Small intestine (tissue), 7 donors: ENCODE data around the gene HSPB7. TPM values are rescaled to one million over a fixed set of nuclear protein-coding genes. Genes with fewer than 3 reads are reported as not detected.

Experiments
- DNase-seq, 2 donors: peaks; one replicate each; pipeline versions ENCODE4 v3.0.0 to v3.0.0-alpha.2; 2013
- FAIRE-seq: peaks from 2 replicates; lab custom pipeline; 2012; peaks lifted over from hg19 to GRCh38; lab: Jason Lieb, UNC
- H3K27ac ChIP-seq, 3 donors: one replicate each; pipeline ENCODE4 v1.5.1; 2013; ENCODE audit warnings: low read length in 2 of 3, mild to moderate bottlenecking in 2 of 3, control low read depth in 1 of 3, inconsistent platforms in 1 of 3, low read depth in 1 of 3, moderate library complexity in 1 of 3
- H3K27me3 ChIP-seq, 3 donors: one replicate each; pipeline ENCODE4 v1.6.1; 2013; ENCODE audit warnings: low read length in 3 of 3, inconsistent platforms in 1 of 3; ENCODE audit not compliant: control insufficient read depth in 3 of 3, insufficient read depth in 3 of 3
- H3K36me3 ChIP-seq, 3 donors: one replicate each; pipeline ENCODE4 v1.6.1; 2013; ENCODE audit warnings: low read length in 3 of 3, inconsistent platforms in 1 of 3, low read depth in 1 of 3, mild to moderate bottlenecking in 1 of 3, moderate library complexity in 1 of 3; ENCODE audit not compliant: control insufficient read depth in 3 of 3, insufficient read depth in 2 of 3
- H3K4me1 ChIP-seq, 3 donors: one replicate each; pipeline ENCODE4 v1.6.1; 2013; ENCODE audit warnings: low read length in 2 of 3, inconsistent platforms in 1 of 3, low read depth in 1 of 3, mild to moderate bottlenecking in 1 of 3, moderate library complexity in 1 of 3; ENCODE audit not compliant: control insufficient read depth in 3 of 3, insufficient read depth in 2 of 3
- H3K4me3 ChIP-seq, 3 donors: one replicate each; pipeline ENCODE4 v1.5.1; 2013; ENCODE audit warnings: low read length in 3 of 3, control low read depth in 1 of 3, inconsistent platforms in 1 of 3, low read depth in 1 of 3, mild to moderate bottlenecking in 1 of 3, moderate library complexity in 1 of 3
- H3K9me3 ChIP-seq, 2 donors: one replicate each; pipeline ENCODE4 v1.6.1; 2013; ENCODE audit warnings: low read depth in 1 of 2, low read length in 1 of 2; ENCODE audit not compliant: control insufficient read depth in 2 of 2, insufficient read depth in 1 of 2
- WGBS, 3 donors: extraction: QIAGEN DNeasy Blood & Tissue Kit; methylation state at CpG; one replicate each; pipeline ENCODE4 v1.1.7; 2013; 5-methylcytosine and 5-hydroxymethylcytosine counted together
- polyA plus RNA-seq, 4 donors: library from polyadenylated mRNA; stranded (reverse) in 3 of 4; unstranded in 1 of 4; fragments of 200-250 nt in 3 of 4; fragments of 120-200 nt in 1 of 4; gene quantifications; one replicate each; pipeline versions ENCODE4 v1.2.1 to v1.2.3, GENCODE V29; 2013
- donor health status: healthy with polysubstance abuse.
- donor health status: control.
- donor health status: control.
- donor health status: Bipolar disorder and iron deficiency.
- donor health status: healthy.

Gene HSPB7
- polyA plus RNA-seq, 4 donors: 1.1 to 63.5 (median 14.1) TPM

DNA sequence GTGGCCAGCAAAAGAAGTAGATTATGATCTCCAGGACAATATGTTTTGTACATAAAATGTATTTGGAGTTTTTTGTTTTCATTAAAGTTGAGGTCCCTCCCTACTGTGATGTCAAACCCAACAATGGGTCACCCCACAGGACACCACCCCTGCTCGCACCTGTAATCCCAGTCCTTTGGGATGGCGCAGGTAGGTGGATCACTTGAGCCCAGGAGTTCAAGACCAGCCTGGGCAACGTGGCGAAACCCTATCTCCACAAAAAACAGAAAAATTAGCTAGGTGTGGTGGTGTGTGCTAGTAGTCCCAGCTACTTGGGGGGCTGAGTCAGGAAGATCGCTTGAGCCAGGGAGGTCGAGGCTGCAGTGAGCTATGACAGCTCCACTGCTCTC is 50.9 kb downstream of the HSPB7 start:
- peaks cover 0 to 40% (median 3%) of the 10 kb centered on the region in 3 donors for H3K36me3 ChIP-seq
- 96 to 98% (median 96%) methylated on average over 6 of the region's 6 CpGs for WGBS, 3 donors
- H3K4me3 ChIP-seq: no peak overlapping the region
- H3K9me3 ChIP-seq: peaks cover 0 to 12% of the 10 kb centered on the region in 2 donors
- no peak for FAIRE-seq
- no peak overlapping the region for H3K27ac ChIP-seq
- no peak for DNase-seq
- H3K27me3 ChIP-seq: no peaks in the 10 kb centered on the region
- peaks cover 0 to 8% (median 0%) of the 10 kb centered on the region in 3 donors for H3K4me1 ChIP-seq

DNA sequence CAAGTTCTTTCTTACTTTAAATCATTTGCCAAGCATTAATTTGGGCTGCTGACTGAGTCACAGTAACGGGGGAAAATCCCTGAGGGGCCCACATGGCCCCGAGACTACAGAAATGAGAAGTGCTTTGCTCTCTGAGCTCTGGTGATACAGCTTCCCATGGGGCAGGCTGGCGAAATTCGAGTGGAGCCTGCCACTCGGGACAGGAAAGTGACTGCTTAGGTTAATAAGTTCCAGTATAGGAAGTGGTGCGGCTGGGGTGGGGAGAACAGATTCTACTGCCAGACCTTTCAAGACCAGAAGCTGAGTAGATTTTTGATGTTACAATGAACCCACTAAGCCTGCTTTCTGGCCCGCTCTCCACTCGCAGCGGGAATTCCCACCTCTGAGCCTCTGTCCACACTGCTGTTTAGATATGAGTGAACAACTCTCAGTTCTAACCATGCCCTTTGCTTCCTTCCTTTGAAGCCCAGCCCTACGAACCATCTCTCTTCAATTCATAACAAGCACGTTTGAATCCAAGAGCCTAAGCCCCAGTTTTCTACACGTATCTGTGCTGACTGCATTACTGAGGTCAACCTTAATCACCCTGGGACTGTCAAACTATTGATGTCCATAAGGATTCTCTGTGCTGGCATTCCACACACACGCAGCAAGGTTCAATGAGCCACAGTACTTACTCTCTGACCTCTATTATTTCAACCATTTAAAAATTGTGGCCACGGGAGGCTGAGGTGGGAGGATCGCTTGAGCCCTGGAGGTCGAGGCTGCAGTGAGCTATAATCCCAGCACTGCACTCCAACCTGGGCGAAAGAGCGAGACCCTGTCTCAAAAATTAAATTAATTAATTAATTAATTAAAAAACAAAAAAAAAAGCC is 51.5 kb downstream of the HSPB7 start:
- FAIRE-seq: no peak
- Histone ChIP-seq H3K4me1 (peaks cover 0 to 8% (median 0%) of the 10 kb centered on the region in 3 donors), H3K36me3 (peaks cover 0 to 41% (median 2%) of the 10 kb centered on the region in 3 donors), H3K27ac (peak overlapping the region in 1 of 3 donors; percentile 81), H3K9me3 (peaks cover 0 to 12% of the 10 kb centered on the region in 2 donors), H3K4me3 (no peak overlapping the region), H3K27me3 (no peaks in the 10 kb centered on the region)
- DNase-seq: peak in 1 of 2 donors; percentile 10
- 57 to 78% (median 61%) methylated on average over 18 of the region's 18 CpGs for WGBS, 3 donors

DNA sequence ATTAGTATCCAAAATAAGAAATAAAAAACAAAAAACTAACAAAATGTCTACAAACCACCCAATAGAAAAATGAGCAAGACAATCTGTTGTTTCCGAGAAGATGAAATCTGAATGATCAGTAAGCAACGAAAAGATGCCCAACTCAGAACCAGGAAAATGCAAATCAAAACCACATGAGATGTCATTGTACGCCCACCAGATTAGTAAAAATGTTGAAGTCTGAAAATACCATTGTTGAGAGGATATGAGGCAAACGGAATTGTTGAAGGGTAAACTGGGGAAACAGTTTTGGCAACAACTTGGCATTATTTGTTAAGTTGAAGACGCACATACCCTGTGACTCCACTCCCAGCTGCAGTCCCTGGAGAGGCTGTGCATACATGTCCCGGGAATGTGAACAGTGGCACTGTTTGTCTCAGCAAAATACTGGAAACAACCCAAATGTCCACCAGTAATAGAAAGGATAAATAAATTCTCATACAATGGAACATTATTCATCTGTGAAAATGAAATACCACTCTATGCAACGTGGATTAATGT is 52.5 kb downstream of the HSPB7 start:
- H3K27me3 ChIP-seq: no peaks in the 10 kb centered on the region
- H3K4me3 ChIP-seq: no peak overlapping the region
- peak overlapping the region in 1 of 3 donors; percentile 58 for H3K27ac ChIP-seq
- 52 to 79% (median 67%) methylated on average over 7 of the region's 7 CpGs for WGBS, 3 donors
- peaks cover 0 to 8% (median 0%) of the 10 kb centered on the region in 3 donors for H3K4me1 ChIP-seq
- peaks cover 0 to 12% of the 10 kb centered on the region in 2 donors for H3K9me3 ChIP-seq
- DNase-seq (no peak), FAIRE-seq (no peak)
- H3K36me3 ChIP-seq: peaks cover 0 to 41% (median 2%) of the 10 kb centered on the region in 3 donors

Other genes with a start within 250 kb of the HSPB7 start
- 1 to 10 TPM; 2.7 to 4.7 (median 3.7) TPM for gene UQCRHL, start 210.4 kb downstream of the HSPB7 start, polyA plus RNA-seq
- gene SPEN, start 170.3 kb downstream of the HSPB7 start, polyA plus RNA-seq: 10 to 100 TPM; 12.2 to 48.8 (median 15.9) TPM
- 10 to 100 TPM; 18.7 to 89.2 (median 49.9) TPM for gene ZBTB17, start 41.9 kb downstream of the HSPB7 start, polyA plus RNA-seq
- gene SRARP, start 13.8 kb downstream of the HSPB7 start, polyA plus RNA-seq: not detected
- gene CLCNKA, start 4.0 kb upstream of the HSPB7 start, polyA plus RNA-seq: under 1 TPM in 3 of 4 donors, not detected in 1; 0.06 to 0.22 (median 0.21) TPM
- gene CLCNKB, start 25.7 kb upstream of the HSPB7 start, polyA plus RNA-seq: under 1 TPM in 2 of 4 donors, not detected in 2; 0.04 to 0.19 TPM
- gene FAM131C, start 55.6 kb upstream of the HSPB7 start, polyA plus RNA-seq: 1 to 10 TPM in 1 of 4 donors, under 1 TPM in 2, not detected in 1; 0.21 to 1.6 (median 0.45) TPM
- gene EPHA2, start 138.0 kb upstream of the HSPB7 start, polyA plus RNA-seq: 10 to 100 TPM; 12.7 to 23.8 (median 19.8) TPM
- gene ARHGEF19, start 194.6 kb upstream of the HSPB7 start, polyA plus RNA-seq: 10 to 100 TPM in 2 of 4 donors, 1 to 10 TPM in 2; 2.2 to 14.0 (median 7.5) TPM
- gene CPLANE2, start 219.1 kb upstream of the HSPB7 start, polyA plus RNA-seq: 1 to 10 TPM; 1.6 to 7.4 (median 4.4) TPM